ENCODE results near the gene SOD3.

The SOD3 gene

GRCh38 chr4:24837336-24837735, 42.0 kb downstream of the SOD3 start:
- WGBS (ENCODE audit: extremely low coverage, insufficient coverage, insufficient read length), result no CpG with 5 or more reads among the region's 7 CpGs
- DNase-seq, result no peak
- H3K14ac ChIP-seq (ENCODE audit: low read length), result peak overlapping the region; percentile 32
- H4K91ac ChIP-seq (ENCODE audit: low read depth, low read length), result no peak overlapping the region
- H2BK12ac ChIP-seq (ENCODE audit: low read length), result peak overlapping the region; percentile 17
- H3K9me3 ChIP-seq (ENCODE audit: insufficient read depth, low read depth, low read length), result peaks cover 3% of the 10 kb centered on the region
- no peak overlapping the region for H3K18ac ChIP-seq (ENCODE audit: low read length)
- H3K4me1 ChIP-seq (ENCODE audit: control insufficient read depth in 1 of 2, insufficient read depth in 2 of 2, low read length in 2 of 2), result peaks cover 0 to 5% of the 10 kb centered on the region in 2 experiments
- no peaks in the 10 kb centered on the region for H3K79me2 ChIP-seq (ENCODE audit: control insufficient read depth, insufficient read depth, low read length, poor library complexity)
- H2AFZ ChIP-seq (ENCODE audit: insufficient read depth, low read length, poor library complexity), result no peak overlapping the region
- H4K8ac ChIP-seq (ENCODE audit: low read depth, low read length), result no peak overlapping the region
- H3K36me3 ChIP-seq (ENCODE audit: control insufficient read depth in 1 of 2, insufficient read depth in 2 of 2, low read length in 2 of 2), result no peaks in the 10 kb centered on the region
- no peak overlapping the region for H4K12ac ChIP-seq (ENCODE audit: low read depth, low read length)
- H2BK120ac ChIP-seq (ENCODE audit: insufficient read depth, low read length, poor library complexity), result no peak overlapping the region
- no peak overlapping the region for H3K4ac ChIP-seq (ENCODE audit: low read depth, low read length)
- H3K4me2 ChIP-seq (ENCODE audit: low read length), result no peak overlapping the region
- no peaks in the 10 kb centered on the region for H3K27me3 ChIP-seq (ENCODE audit: insufficient read depth, low read length)
- H2BK5ac ChIP-seq (ENCODE audit: low read depth, low read length, poor library complexity), result no peak overlapping the region
- H3K27ac ChIP-seq (ENCODE audit: low read depth, low read length), result no peak overlapping the region
- H2AK5ac ChIP-seq (ENCODE audit: low read length), result no peak overlapping the region
- H3K23ac ChIP-seq (ENCODE audit: low read length), result no peak overlapping the region
- no peak overlapping the region for H3K9ac ChIP-seq (ENCODE audit: low read length)
- no peak overlapping the region for H3K4me3 ChIP-seq (ENCODE audit: low read depth, low read length)
- H3K79me1 ChIP-seq (ENCODE audit: low read length), result no peaks in the 10 kb centered on the region

GRCh38 chr4:24837781-24838180, 42.4 kb downstream of the SOD3 start:
- no peak overlapping the region for H2AFZ ChIP-seq (ENCODE audit: insufficient read depth, low read length, poor library complexity)
- H3K4me1 ChIP-seq (ENCODE audit: control insufficient read depth in 1 of 2, insufficient read depth in 2 of 2, low read length in 2 of 2), result peaks cover 0 to 5% of the 10 kb centered on the region in 2 experiments
- peaks cover 3% of the 10 kb centered on the region for H3K9me3 ChIP-seq (ENCODE audit: insufficient read depth, low read depth, low read length)
- H2BK5ac ChIP-seq (ENCODE audit: low read depth, low read length, poor library complexity), result no peak overlapping the region
- no peak overlapping the region for H2BK12ac ChIP-seq (ENCODE audit: low read length)
- no peaks in the 10 kb centered on the region for H3K79me2 ChIP-seq (ENCODE audit: control insufficient read depth, insufficient read depth, low read length, poor library complexity)
- H3K27ac ChIP-seq (ENCODE audit: low read depth, low read length), result no peak overlapping the region
- no peak overlapping the region for H3K4me3 ChIP-seq (ENCODE audit: low read depth, low read length)
- H3K4me2 ChIP-seq (ENCODE audit: low read length), result no peak overlapping the region
- H2BK120ac ChIP-seq (ENCODE audit: insufficient read depth, low read length, poor library complexity), result no peak overlapping the region
- no peak overlapping the region for H4K8ac ChIP-seq (ENCODE audit: low read depth, low read length)
- no peak for DNase-seq
- no peak overlapping the region for H3K18ac ChIP-seq (ENCODE audit: low read length)
- H4K91ac ChIP-seq (ENCODE audit: low read depth, low read length), result no peak overlapping the region
- no peaks in the 10 kb centered on the region for H3K79me1 ChIP-seq (ENCODE audit: low read length)
- no peaks in the 10 kb centered on the region for H3K36me3 ChIP-seq (ENCODE audit: control insufficient read depth in 1 of 2, insufficient read depth in 2 of 2, low read length in 2 of 2)
- no peaks in the 10 kb centered on the region for H3K27me3 ChIP-seq (ENCODE audit: insufficient read depth, low read length)
- H3K23ac ChIP-seq (ENCODE audit: low read length), result no peak overlapping the region
- no peak overlapping the region for H3K9ac ChIP-seq (ENCODE audit: low read length)
- WGBS (ENCODE audit: extremely low coverage, insufficient coverage, insufficient read length), result no CpG with 5 or more reads among the region's 5 CpGs
- H3K4ac ChIP-seq (ENCODE audit: low read depth, low read length), result no peak overlapping the region
- no peak overlapping the region for H4K12ac ChIP-seq (ENCODE audit: low read depth, low read length)
- H3K14ac ChIP-seq (ENCODE audit: low read length), result no peak overlapping the region
- no peak overlapping the region for H2AK5ac ChIP-seq (ENCODE audit: low read length)

- no CpG with 5 or more reads among the region's 5 CpGs for WGBS (ENCODE audit: extremely low coverage, insufficient coverage, insufficient read length)
- Histone ChIP-seq H4K91ac (ENCODE audit: low read depth, low read length) (no peak overlapping the region), H2BK12ac (ENCODE audit: low read length) (no peak overlapping the region), H2AFZ (ENCODE audit: insufficient read depth, low read length, poor library complexity) (no peak overlapping the region), H3K79me1 (ENCODE audit: low read length) (no peaks in the 10 kb centered on the region), H3K36me3 (ENCODE audit: control insufficient read depth in 1 of 2, insufficient read depth in 2 of 2, low read length in 2 of 2) (no peaks in the 10 kb centered on the region), H3K27ac (ENCODE audit: low read depth, low read length) (no peak overlapping the region), H3K14ac (ENCODE audit: low read length) (no peak overlapping the region), H3K4me1 (ENCODE audit: control insufficient read depth in 1 of 2, insufficient read depth in 2 of 2, low read length in 2 of 2) (peaks cover 0 to 5% of the 10 kb centered on the region in 2 experiments), H3K18ac (ENCODE audit: low read length) (no peak overlapping the region), H3K9me3 (ENCODE audit: insufficient read depth, low read depth, low read length) (peaks cover 3% of the 10 kb centered on the region), H3K4me3 (ENCODE audit: low read depth, low read length) (no peak overlapping the region), H4K12ac (ENCODE audit: low read depth, low read length) (no peak overlapping the region), H3K79me2 (ENCODE audit: control insufficient read depth, insufficient read depth, low read length, poor library complexity) (no peaks in the 10 kb centered on the region), H3K4ac (ENCODE audit: low read depth, low read length) (no peak overlapping the region), H3K9ac (ENCODE audit: low read length) (no peak overlapping the region), H3K27me3 (ENCODE audit: insufficient read depth, low read length) (no peaks in the 10 kb centered on the region), H2BK5ac (ENCODE audit: low read depth, low read length, poor library complexity) (no peak overlapping the region), H3K4me2 (ENCODE audit: low read length) (no peak overlapping the region), H4K8ac (ENCODE audit: low read depth, low read length) (no peak overlapping the region), H3K23ac (ENCODE audit: low read length) (no peak overlapping the region), H2BK120ac (ENCODE audit: insufficient read depth, low read length, poor library complexity) (no peak overlapping the region), H2AK5ac (ENCODE audit: low read length) (no peak overlapping the region)
- no peak for DNase-seq
Measured at GRCh38 chr4:24840362-24840761, 45.0 kb downstream of the SOD3 start.

- Histone ChIP-seq H3K4me2 (ENCODE audit: low read length) (no peak overlapping the region), H3K4me1 (ENCODE audit: control insufficient read depth in 1 of 2, insufficient read depth in 2 of 2, low read length in 2 of 2) (peaks cover 0 to 5% of the 10 kb centered on the region in 2 experiments), H4K8ac (ENCODE audit: low read depth, low read length) (no peak overlapping the region), H2AFZ (ENCODE audit: insufficient read depth, low read length, poor library complexity) (no peak overlapping the region), H2AK5ac (ENCODE audit: low read length) (no peak overlapping the region), H3K23ac (ENCODE audit: low read length) (no peak overlapping the region), H3K14ac (ENCODE audit: low read length) (no peak overlapping the region), H3K79me1 (ENCODE audit: low read length) (no peaks in the 10 kb centered on the region), H4K91ac (ENCODE audit: low read depth, low read length) (no peak overlapping the region), H3K4me3 (ENCODE audit: low read depth, low read length) (no peak overlapping the region), H2BK5ac (ENCODE audit: low read depth, low read length, poor library complexity) (no peak overlapping the region), H3K9ac (ENCODE audit: low read length) (no peak overlapping the region), H4K12ac (ENCODE audit: low read depth, low read length) (no peak overlapping the region), H3K4ac (ENCODE audit: low read depth, low read length) (no peak overlapping the region), H3K9me3 (ENCODE audit: insufficient read depth, low read depth, low read length) (peaks cover 3% of the 10 kb centered on the region), H3K18ac (ENCODE audit: low read length) (no peak overlapping the region), H2BK12ac (ENCODE audit: low read length) (no peak overlapping the region), H3K36me3 (ENCODE audit: control insufficient read depth in 1 of 2, insufficient read depth in 2 of 2, low read length in 2 of 2) (no peaks in the 10 kb centered on the region), H3K79me2 (ENCODE audit: control insufficient read depth, insufficient read depth, low read length, poor library complexity) (no peaks in the 10 kb centered on the region), H3K27me3 (ENCODE audit: insufficient read depth, low read length) (no peaks in the 10 kb centered on the region), H2BK120ac (ENCODE audit: insufficient read depth, low read length, poor library complexity) (no peak overlapping the region), H3K27ac (ENCODE audit: low read depth, low read length) (no peak overlapping the region)
- DNase-seq, result peak; percentile 61 to 91
- no CpG with 5 or more reads among the region's 3 CpGs for WGBS (ENCODE audit: extremely low coverage, insufficient coverage, insufficient read length)
Measured at GRCh38 chr4:24840826-24841543, 45.6 kb downstream of the SOD3 start.

Data from trophoblast cell (in vitro differentiated cells and primary cell).